ENCODE measurements around the gene SFXN2. TPM values are rescaled to one million over a fixed set of nuclear protein-coding genes. Genes with fewer than 3 reads are reported as not detected.

SFXN2 gene
- total and polyA plus RNA-seq, 7 experiments from 2014 or later = 11.4 to 32.1 (median 17.5) TPM

GRCh38 chr10:102670065-102670670 is 44.3 kb upstream of the SFXN2 start:
- Mint-ChIP-seq H3K4me3 (no peak overlapping the region), H3K9me3 (no peaks in the 10 kb centered on the region), H3K36me3 (peaks cover 0 to 4% (median 0%) of the 10 kb centered on the region in 5 donors), H3K27ac (peak overlapping the region in 2 of 9 donors; percentile 36 to 38), H3K4me1 (peaks cover 32 to 64% (median 48%) of the 10 kb centered on the region in 7 donors), H3K27me3 (no peaks in the 10 kb centered on the region)
- Histone ChIP-seq H3K36me3 (ENCODE audit: control insufficient read depth in 2 of 3, insufficient read depth in 3 of 3, low read length in 3 of 3) (no peaks in the 10 kb centered on the region), H3K4me1 (ENCODE audit: control insufficient read depth in 2 of 2, insufficient read depth in 2 of 2, low read length in 2 of 2) (peaks cover 16 to 33% of the 10 kb centered on the region in 2 donors), H3K9me3 (ENCODE audit: control insufficient read depth in 2 of 3, low read length in 3 of 3) (no peaks in the 10 kb centered on the region), H3K4me3 (ENCODE audit: low read length) (no peak overlapping the region), H3K27me3 (ENCODE audit: control insufficient read depth in 2 of 2, insufficient read depth in 2 of 2, low read length in 2 of 2) (no peaks in the 10 kb centered on the region), H3K27ac (ENCODE audit: low read depth, low read length) (no peak overlapping the region)
- DNase-seq = no peak
- ChIA-PET CTCF (interaction anchor here (0.5 to 3.0 kb wide), 4 partner anchors 16 to 31 kb away, joined by 3 to 12 read pairs (median 4); no protein-coding TSS in a partner anchor), POLR2A (interaction anchor here (1.3 to 11.1 kb wide), 4 partner anchors 17 to 44 kb away, joined by 3 to 169 read pairs (median 6); partner anchors contain the start of genes ARL3, SFXN2 and TRIM8)
- no peak for ATAC-seq
- intact Hi-C loops (cut with micrococcal nuclease) = loop anchor here in 1 of 2 donors (5.0 kb wide), 1 partner anchor 58 kb away; no protein-coding TSS in a partner anchor

- no peaks in the 10 kb centered on the region for H3K36me3 ChIP-seq (ENCODE audit: control insufficient read depth in 2 of 3, insufficient read depth in 3 of 3, low read length in 3 of 3)
- H3K4me1 ChIP-seq (ENCODE audit: control insufficient read depth in 2 of 2, insufficient read depth in 2 of 2, low read length in 2 of 2) = peaks cover 18 to 41% of the 10 kb centered on the region in 2 donors
- Mint-ChIP-seq H3K9me3 (no peaks in the 10 kb centered on the region), H3K27me3 (no peaks in the 10 kb centered on the region), H3K27ac (peak overlapping the region in 3 of 9 donors; percentile 12 to 52 (median 36)), H3K4me1 (peaks cover 39 to 72% (median 56%) of the 10 kb centered on the region in 7 donors), H3K4me3 (no peak overlapping the region), H3K36me3 (peaks cover 0 to 4% (median 0%) of the 10 kb centered on the region in 5 donors)
- H3K27ac ChIP-seq (ENCODE audit: low read depth, low read length) = no peak overlapping the region
- no peaks in the 10 kb centered on the region for H3K9me3 ChIP-seq (ENCODE audit: control insufficient read depth in 2 of 3, low read length in 3 of 3)
- no peaks in the 10 kb centered on the region for H3K27me3 ChIP-seq (ENCODE audit: control insufficient read depth in 2 of 2, insufficient read depth in 2 of 2, low read length in 2 of 2)
- no peak for ATAC-seq
- no peak overlapping the region for H3K4me3 ChIP-seq (ENCODE audit: low read length)
- CTCF ChIA-PET = interaction anchor here (1.4 to 3.0 kb wide), 3 partner anchors 17 to 29 kb away, joined by 3 to 12 read pairs (median 5); no protein-coding TSS in a partner anchor
- intact Hi-C loops (cut with micrococcal nuclease) = loop anchor here in 1 of 2 donors (5.0 kb wide), 1 partner anchor 59 kb away; no protein-coding TSS in a partner anchor
- POLR2A ChIA-PET = interaction anchor here (1.2 to 11.1 kb wide), 5 partner anchors 10 to 44 kb away, joined by 3 to 169 read pairs (median 7); partner anchors contain the start of genes ARL3, SFXN2 and TRIM8
- DNase-seq = no peak
Observed at GRCh38 chr10:102670871-102671434, 43.5 kb upstream of the SFXN2 start.

GRCh38 chr10:102673236-102673818 is 41.1 kb upstream of the SFXN2 start:
- ChIA-PET CTCF (interaction anchor here (0.6 to 3.5 kb wide), 6 partner anchors 10 to 502 kb away, joined by 3 to 22 read pairs (median 4); partner anchors contain the start of gene TRIM8), POLR2A (interaction anchor here (1.0 to 11.1 kb wide), 9 partner anchors 10 to 170 kb away, joined by 3 to 169 read pairs (median 17); partner anchors contain the start of genes ARL3, SFXN2, SUFU and TRIM8)
- H3K4me3 Mint-ChIP-seq = peak overlapping the region; percentile 78 to 93 (median 85)
- ATAC-seq = no peak
- no peaks in the 10 kb centered on the region for H3K9me3 ChIP-seq (ENCODE audit: control insufficient read depth in 2 of 3, low read length in 3 of 3)
- peaks cover 0 to 1% (median 0%) of the 10 kb centered on the region in 5 donors for H3K36me3 Mint-ChIP-seq
- no peaks in the 10 kb centered on the region for H3K27me3 Mint-ChIP-seq
- peaks cover 33 to 83% (median 58%) of the 10 kb centered on the region in 7 donors for H3K4me1 Mint-ChIP-seq
- peak overlapping the region; percentile 52 for H3K4me3 ChIP-seq (ENCODE audit: low read length)
- H3K27me3 ChIP-seq (ENCODE audit: control insufficient read depth in 2 of 2, insufficient read depth in 2 of 2, low read length in 2 of 2) = no peaks in the 10 kb centered on the region
- intact Hi-C loops (cut with micrococcal nuclease) = loop anchor here in 1 of 2 donors (5.0 kb wide), 1 partner anchor 61 kb away; no protein-coding TSS in a partner anchor
- no peak for DNase-seq
- H3K27ac Mint-ChIP-seq = peak overlapping the region; percentile 75 to 97 (median 91)
- H3K36me3 ChIP-seq (ENCODE audit: control insufficient read depth in 2 of 3, insufficient read depth in 3 of 3, low read length in 3 of 3) = no peaks in the 10 kb centered on the region
- H3K27ac ChIP-seq (ENCODE audit: low read depth, low read length) = peak overlapping the region; percentile 85
- peaks cover 18 to 46% of the 10 kb centered on the region in 2 donors for H3K4me1 ChIP-seq (ENCODE audit: control insufficient read depth in 2 of 2, insufficient read depth in 2 of 2, low read length in 2 of 2)
- H3K9me3 Mint-ChIP-seq = no peaks in the 10 kb centered on the region

- CTCF ChIA-PET = interaction anchor here (0.6 to 3.5 kb wide), 7 partner anchors 11 to 90 kb away, joined by 3 to 22 read pairs (median 3); partner anchors contain the start of genes ARL3, SFXN2 and TRIM8
- H3K27ac ChIP-seq (ENCODE audit: low read depth, low read length) = peak overlapping the region; percentile 85
- ATAC-seq (peak; percentile 91), DNase-seq (peak; percentile 34 to 91 (median 89))
- intact Hi-C loops (cut with micrococcal nuclease) = loop anchor here (1.0 to 5.0 kb wide), 7 partner anchors 13 to 172 kb away; partner anchors contain the start of genes ACTR1A (in 2 of the 2), ARL3 (in 1 of the 2), SFXN2 (in 1 of the 2) and WBP1L (in 1 of the 2)
- H3K27me3 ChIP-seq (ENCODE audit: control insufficient read depth in 2 of 2, insufficient read depth in 2 of 2, low read length in 2 of 2) = no peaks in the 10 kb centered on the region
- Mint-ChIP-seq H3K27ac (peak overlapping the region; percentile 75 to 97 (median 91)), H3K4me1 (peaks cover 36 to 82% (median 58%) of the 10 kb centered on the region in 7 donors), H3K27me3 (no peaks in the 10 kb centered on the region), H3K4me3 (peak overlapping the region; percentile 78 to 93 (median 85)), H3K36me3 (peaks cover 0 to 1% (median 0%) of the 10 kb centered on the region in 5 donors), H3K9me3 (no peaks in the 10 kb centered on the region)
- peaks cover 18 to 41% of the 10 kb centered on the region in 2 donors for H3K4me1 ChIP-seq (ENCODE audit: control insufficient read depth in 2 of 2, insufficient read depth in 2 of 2, low read length in 2 of 2)
- H3K9me3 ChIP-seq (ENCODE audit: control insufficient read depth in 2 of 3, low read length in 3 of 3) = no peaks in the 10 kb centered on the region
- H3K36me3 ChIP-seq (ENCODE audit: control insufficient read depth in 2 of 3, insufficient read depth in 3 of 3, low read length in 3 of 3) = no peaks in the 10 kb centered on the region
- POLR2A ChIA-PET = interaction anchor here (0.8 to 11.1 kb wide), 9 partner anchors 9 to 170 kb away, joined by 3 to 169 read pairs (median 17); partner anchors contain the start of genes ARL3, SFXN2, SUFU and TRIM8
- peak overlapping the region; percentile 52 for H3K4me3 ChIP-seq (ENCODE audit: low read length)
Observed at GRCh38 chr10:102673819-102674511, 40.5 kb upstream of the SFXN2 start.

GRCh38 chr10:102674566-102674965 is 39.9 kb upstream of the SFXN2 start:
- no peaks in the 10 kb centered on the region for H3K9me3 ChIP-seq (ENCODE audit: control insufficient read depth in 2 of 3, low read length in 3 of 3)
- peak overlapping the region; percentile 52 for H3K4me3 ChIP-seq (ENCODE audit: low read length)
- no peaks in the 10 kb centered on the region for H3K36me3 ChIP-seq (ENCODE audit: control insufficient read depth in 2 of 3, insufficient read depth in 3 of 3, low read length in 3 of 3)
- Mint-ChIP-seq H3K9me3 (no peaks in the 10 kb centered on the region), H3K27me3 (no peaks in the 10 kb centered on the region), H3K4me3 (peak overlapping the region; percentile 78 to 93 (median 85)), H3K36me3 (peaks cover 0 to 1% (median 0%) of the 10 kb centered on the region in 5 donors), H3K4me1 (peaks cover 32 to 76% (median 52%) of the 10 kb centered on the region in 7 donors), H3K27ac (peak overlapping the region; percentile 74 to 97 (median 91))
- peaks cover 18 to 36% of the 10 kb centered on the region in 2 donors for H3K4me1 ChIP-seq (ENCODE audit: control insufficient read depth in 2 of 2, insufficient read depth in 2 of 2, low read length in 2 of 2)
- DNase-seq = peak in 4 of 9 donors; percentile 46 to 63 (median 56)
- ChIA-PET CTCF (interaction anchor here (0.8 to 3.5 kb wide), 6 partner anchors 10 to 40 kb away, joined by 3 to 22 read pairs (median 6); partner anchors contain the start of genes ARL3, SFXN2 and TRIM8), POLR2A (interaction anchor here (0.8 to 11.1 kb wide), 11 partner anchors 9 to 278 kb away, joined by 3 to 169 read pairs (median 8); partner anchors contain the start of genes ARL3, SFXN2, SUFU and TRIM8)
- intact Hi-C loops (cut with micrococcal nuclease) = loop anchor here (1.0 to 5.0 kb wide), 7 partner anchors 13 to 172 kb away; partner anchors contain the start of genes ACTR1A (in 2 of the 2), ARL3 (in 1 of the 2), SFXN2 (in 1 of the 2) and WBP1L (in 1 of the 2)
- ATAC-seq = peak; percentile 58
- peak overlapping the region; percentile 85 for H3K27ac ChIP-seq (ENCODE audit: low read depth, low read length)
- no peaks in the 10 kb centered on the region for H3K27me3 ChIP-seq (ENCODE audit: control insufficient read depth in 2 of 2, insufficient read depth in 2 of 2, low read length in 2 of 2)

All from naive thymus-derived CD4-positive, alpha-beta T cell (primary cell).